HFF-Myc (cell line): ENCODE results near the gene NCK2.
"Not testable (repeated sequence)": the region's sequence is repeated elsewhere in the genome, so short reads cannot be mapped to it uniquely, and the experiment has no call there.

ENCODE experiments used
- DNase-seq: peaks from one replicate; pipeline ENCODE4 v3.0.0-alpha.2; 2011; ENCODE audit warnings: low read depth; ENCODE audit errors: extremely low read depth
- H3K4me3 ChIP-seq: replicated peaks from 2 replicates; pipeline ENCODE4 v1.5.1; 2011; ENCODE audit warnings: low read depth, mild to moderate bottlenecking, control low read depth, low read length
- TF ChIP-seq, protein P1 (sequence below): IDR thresholded peaks from 2 replicates; pipeline ENCODE4 v1.5.1; 2012; ENCODE audit warnings: mild to moderate bottlenecking, low read depth, low read length, control low read depth; ENCODE audit errors: missing control alignments

NCK2 gene

DNA sequence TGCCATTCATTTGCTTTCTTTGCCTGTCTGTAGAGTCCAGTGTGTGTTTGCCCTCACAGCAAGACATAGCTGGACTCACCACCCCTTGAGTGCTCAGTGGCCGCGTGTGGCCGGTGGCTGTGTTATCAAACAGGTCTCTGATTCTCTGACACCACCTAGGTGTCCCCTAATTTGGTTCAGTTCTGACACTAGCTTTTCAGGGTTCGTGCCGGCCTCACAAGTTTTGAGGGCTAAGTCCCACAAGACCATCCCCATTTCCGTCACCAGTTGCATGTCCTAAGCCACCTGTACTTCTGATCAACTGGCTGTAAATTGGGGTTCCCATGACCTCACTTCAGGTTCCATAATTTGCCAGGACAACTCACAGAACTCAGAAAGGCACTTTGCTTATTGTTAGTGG lies 23.5 kb downstream of the NCK2 start:
- TF ChIP-seq, protein P1, sequence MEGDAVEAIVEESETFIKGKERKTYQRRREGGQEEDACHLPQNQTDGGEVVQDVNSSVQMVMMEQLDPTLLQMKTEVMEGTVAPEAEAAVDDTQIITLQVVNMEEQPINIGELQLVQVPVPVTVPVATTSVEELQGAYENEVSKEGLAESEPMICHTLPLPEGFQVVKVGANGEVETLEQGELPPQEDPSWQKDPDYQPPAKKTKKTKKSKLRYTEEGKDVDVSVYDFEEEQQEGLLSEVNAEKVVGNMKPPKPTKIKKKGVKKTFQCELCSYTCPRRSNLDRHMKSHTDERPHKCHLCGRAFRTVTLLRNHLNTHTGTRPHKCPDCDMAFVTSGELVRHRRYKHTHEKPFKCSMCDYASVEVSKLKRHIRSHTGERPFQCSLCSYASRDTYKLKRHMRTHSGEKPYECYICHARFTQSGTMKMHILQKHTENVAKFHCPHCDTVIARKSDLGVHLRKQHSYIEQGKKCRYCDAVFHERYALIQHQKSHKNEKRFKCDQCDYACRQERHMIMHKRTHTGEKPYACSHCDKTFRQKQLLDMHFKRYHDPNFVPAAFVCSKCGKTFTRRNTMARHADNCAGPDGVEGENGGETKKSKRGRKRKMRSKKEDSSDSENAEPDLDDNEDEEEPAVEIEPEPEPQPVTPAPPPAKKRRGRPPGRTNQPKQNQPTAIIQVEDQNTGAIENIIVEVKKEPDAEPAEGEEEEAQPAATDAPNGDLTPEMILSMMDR: no peak
- DNase-seq: no peak
- H3K4me3 ChIP-seq: no peak overlapping the region

DNA sequence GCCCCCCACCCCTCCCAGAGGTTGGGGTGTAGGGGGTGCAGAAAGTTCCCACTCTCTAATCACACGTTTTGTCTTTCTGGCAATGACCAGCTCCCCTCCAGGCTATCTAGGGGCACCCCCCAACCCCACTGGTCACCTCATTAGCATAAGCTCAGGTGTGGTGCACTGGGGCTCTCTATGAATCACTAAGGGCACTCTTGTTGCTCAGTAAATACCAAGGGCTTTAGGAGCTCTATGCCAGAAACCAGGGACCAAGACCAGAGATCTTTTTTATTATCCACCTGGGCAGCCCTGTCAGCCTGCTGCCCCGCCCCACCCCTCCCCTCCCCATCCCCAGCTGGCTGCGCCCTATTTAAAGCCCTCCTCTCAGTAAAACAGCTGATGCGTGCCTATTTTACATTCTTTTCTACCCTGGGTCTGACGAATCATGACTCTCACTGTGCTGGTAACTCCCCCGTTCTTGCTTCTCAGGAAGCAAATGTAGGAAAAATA lies 24.3 kb downstream of the NCK2 start:
- TF ChIP-seq, protein P1: no peak
- no peak for DNase-seq
- no peak overlapping the region for H3K4me3 ChIP-seq

DNA sequence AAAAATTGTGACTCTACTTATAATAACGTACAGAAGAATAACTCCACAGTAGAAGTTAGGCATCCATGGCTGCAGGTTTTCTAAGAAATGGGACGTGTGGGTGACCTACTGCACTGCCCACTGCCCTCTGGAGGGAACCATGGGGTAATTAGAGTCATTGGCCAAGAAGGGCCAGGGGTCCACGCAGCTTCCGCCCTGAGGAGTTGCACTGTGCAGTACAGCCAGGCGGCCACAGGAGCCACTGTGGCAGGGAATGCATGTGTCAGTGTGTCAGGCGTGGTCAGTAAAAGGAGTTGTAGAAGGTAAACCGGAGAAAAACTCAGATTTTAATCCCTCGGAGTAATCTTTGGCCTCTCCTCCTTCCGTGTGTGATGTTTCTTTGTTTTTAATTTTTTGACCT lies 24.8 kb downstream of the NCK2 start:
- TF ChIP-seq, protein P1: no peak
- no peak overlapping the region for H3K4me3 ChIP-seq
- no peak for DNase-seq

DNA sequence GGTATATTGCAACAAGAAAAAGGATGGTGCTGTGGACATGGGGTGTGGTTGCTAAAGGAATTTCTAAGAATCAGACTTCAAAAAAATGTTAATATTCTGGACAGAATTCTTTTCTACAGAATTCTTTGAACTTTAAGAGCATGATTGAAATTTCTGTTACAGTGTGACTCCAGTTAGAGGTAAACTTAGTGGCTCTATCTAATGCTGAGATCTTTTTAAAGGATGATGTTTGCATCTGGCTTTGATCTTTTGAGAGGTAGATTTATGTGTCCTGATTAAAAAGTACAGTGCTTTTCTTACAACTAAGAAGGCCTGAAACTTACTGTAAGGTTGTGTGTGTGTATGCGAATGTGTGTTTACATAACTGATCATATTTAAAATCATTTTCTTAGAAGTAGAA lies 25.4 kb downstream of the NCK2 start:
- DNase-seq: no peak
- H3K4me3 ChIP-seq: no peak overlapping the region
- TF ChIP-seq, protein P1: no peak

DNA sequence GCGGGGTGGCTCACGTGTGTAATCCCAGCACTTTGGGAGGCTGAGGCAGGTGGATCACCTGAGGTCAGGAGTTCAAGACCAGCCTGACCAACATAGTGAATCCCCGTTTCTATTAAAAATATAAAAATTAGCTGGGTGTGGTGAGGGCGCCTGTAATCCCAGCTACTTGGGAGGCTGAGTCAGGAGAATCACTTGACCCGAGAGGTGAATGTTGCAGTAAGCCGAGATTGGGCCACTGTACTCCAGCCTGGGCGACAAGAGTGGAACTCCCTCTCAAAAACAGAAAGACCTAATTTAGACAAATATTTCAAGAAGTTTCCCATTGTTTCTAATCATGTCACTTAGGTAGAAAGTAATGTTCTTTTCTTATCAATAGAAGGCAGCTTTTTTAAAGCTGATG lies 26.6 kb downstream of the NCK2 start:
- H3K4me3 ChIP-seq, DNase-seq: not testable (repeated sequence)

DNA sequence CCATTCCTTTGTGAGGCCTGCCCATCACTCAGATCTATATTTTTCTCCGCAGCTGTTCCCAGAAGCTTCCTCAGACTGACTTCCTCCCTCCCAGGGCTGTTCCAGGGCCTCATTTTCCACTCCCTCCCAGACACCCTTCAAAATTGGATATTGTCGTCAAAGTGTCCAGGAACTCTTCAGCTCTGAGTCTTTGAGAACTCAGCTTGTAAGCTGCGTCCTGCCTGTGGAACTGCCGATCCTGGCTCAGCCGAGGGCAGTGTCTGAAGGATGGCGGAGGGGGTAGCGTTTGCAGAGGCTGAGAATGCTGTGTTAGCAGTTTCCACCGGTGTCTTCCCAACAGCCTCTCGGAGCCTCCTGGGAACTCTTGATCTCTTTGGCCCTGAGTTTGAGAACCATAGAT lies 27.1 kb downstream of the NCK2 start:
- H3K4me3 ChIP-seq: no peak overlapping the region
- DNase-seq: no peak
- TF ChIP-seq, protein P1: no peak

DNA sequence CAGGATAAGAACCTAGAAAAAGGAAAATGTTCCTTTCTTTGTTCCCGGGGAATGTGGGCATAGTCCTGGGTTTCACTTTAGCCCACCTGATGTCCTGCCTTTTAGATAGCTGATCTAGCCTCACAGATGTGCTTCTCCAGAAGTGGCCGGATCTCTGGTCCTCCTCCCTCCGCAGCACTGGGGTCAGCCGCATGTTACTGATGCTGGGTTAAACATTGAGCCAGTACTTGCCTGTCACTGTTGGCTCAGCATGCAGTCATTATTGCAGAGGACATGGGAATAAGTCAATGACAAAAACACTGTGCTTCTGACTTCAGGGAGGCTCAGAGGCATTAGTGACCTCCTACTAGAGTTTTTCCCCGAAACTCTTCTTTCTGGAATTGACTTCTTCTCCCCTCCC lies 27.6 kb downstream of the NCK2 start:
- H3K4me3 ChIP-seq: no peak overlapping the region
- TF ChIP-seq, protein P1: no peak
- DNase-seq: no peak
